Caki2 (cell line): Measurements from ENCODE around the gene HES5. TPM values are rescaled to one million over a fixed set of nuclear protein-coding genes. Genes with fewer than 3 reads are reported as not detected.
"Not testable (repeated sequence)": the region's sequence is repeated elsewhere in the genome, so short reads cannot be mapped to it uniquely, and the experiment has no call there.

ENCODE experiments used
- DNase-seq: peaks from one replicate; pipeline ENCODE4 v3.0.0-alpha.2; 2015; ENCODE audit warnings: low read depth
- in situ Hi-C: cut with HindIII; loops from 2 replicates; pipeline ENCODE4 v1.10.0; 2016; ENCODE audit warnings: low sequenced_read_pairs, low pct_unique_long_range_greater_than_20kb, mixed read lengths
- total RNA-seq: library from RNA; depleted of rRNA; stranded (reverse); fragments of >200 nt; shearing (Covaris generic); gene quantifications from 2 replicates; pipeline ENCODE4 v1.2.3, GENCODE V29; 2014; ENCODE audit warnings: low replicate concordance; rRNA removed

The HES5 gene, protein sequence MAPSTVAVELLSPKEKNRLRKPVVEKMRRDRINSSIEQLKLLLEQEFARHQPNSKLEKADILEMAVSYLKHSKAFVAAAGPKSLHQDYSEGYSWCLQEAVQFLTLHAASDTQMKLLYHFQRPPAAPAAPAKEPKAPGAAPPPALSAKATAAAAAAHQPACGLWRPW
- total RNA-seq = not detected in 2 replicates

DNA sequence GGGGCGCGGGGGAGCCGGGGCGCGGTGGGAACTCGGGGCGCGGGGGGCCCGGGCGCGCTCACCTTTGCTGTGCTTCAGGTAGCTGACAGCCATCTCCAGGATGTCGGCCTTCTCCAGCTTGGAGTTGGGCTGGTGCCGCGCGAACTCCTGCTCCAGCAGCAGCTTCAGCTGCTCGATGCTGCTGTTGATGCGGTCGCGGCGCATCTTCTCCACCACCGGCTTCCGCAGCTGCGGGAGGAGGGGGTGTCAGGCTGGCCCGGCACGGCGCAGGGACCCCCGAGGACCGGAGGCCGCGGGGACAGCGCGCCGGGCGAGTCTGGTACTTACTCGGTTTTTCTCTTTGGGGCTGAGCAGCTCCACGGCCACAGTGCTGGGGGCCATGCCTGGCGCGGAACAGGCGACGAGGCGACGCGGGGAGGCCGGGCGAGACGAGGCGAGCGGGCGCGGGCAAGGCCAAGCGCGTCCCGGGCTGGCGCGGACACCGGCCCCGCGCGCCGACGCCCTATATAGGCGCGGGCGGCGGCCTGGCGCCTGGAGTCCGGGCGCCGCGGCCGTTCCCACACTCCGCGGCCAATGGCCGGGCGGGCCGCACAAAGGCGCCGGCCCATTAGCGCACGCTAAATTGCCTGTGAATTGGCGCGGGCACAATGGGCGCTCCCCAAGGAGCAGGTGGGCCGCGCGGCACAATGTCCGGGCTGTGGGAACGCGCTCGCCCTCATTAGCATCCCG, at the start of gene HES5:
TSS of gene HES5 (minus strand) at position 480 of the 729 bp plus-strand sequence. CDS start at position 381, 99 bp downstream.
- DNase-seq = no peak
- in situ Hi-C loops = no loop called here

DNA sequence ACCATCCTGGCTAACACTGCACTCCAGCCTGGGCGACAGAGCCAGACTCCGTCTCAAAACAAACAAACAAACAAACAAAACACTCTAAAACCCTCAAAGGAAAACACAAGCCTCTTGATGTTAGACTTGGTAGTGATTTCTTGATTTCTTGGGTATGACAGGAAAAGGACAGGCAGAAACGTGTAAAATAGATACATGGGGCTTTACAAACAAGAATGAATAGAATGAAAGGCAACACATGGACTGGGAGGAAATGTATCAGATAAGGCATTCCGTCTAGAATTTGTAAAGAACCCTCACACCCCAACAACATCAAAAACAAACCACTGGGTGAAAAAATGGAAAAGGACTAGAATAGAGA, 48.7 kb upstream of the HES5 start:
- no peak for DNase-seq
- in situ Hi-C loops = no loop called here

DNA sequence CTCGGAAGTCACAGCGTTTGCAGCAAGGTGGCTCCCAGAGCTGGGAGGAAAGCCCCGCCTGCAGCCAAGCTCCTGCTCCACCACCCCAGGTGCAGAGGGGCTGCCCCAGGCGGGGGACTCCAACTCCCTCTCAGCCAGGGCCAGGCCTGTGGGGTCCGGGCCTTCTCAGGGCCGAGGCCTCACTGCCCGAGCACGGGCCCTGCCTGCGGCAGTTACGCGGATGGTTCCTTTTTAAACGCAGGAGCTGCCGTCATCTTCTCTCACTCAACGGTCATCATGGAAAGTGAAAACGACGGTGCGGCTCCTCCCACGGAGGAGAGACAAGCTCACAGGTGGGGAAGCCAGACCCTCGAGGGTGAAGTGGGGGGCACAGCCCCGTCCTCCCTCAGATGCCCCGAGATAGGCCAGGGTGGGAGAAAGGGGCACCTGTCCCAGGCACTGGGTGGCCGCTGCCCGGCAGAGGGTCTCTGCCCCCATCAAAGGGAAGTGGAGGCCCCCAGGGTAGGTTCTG, 47.6 kb upstream of the HES5 start:
- in situ Hi-C loops, DNase-seq: not testable (repeated sequence)

DNA sequence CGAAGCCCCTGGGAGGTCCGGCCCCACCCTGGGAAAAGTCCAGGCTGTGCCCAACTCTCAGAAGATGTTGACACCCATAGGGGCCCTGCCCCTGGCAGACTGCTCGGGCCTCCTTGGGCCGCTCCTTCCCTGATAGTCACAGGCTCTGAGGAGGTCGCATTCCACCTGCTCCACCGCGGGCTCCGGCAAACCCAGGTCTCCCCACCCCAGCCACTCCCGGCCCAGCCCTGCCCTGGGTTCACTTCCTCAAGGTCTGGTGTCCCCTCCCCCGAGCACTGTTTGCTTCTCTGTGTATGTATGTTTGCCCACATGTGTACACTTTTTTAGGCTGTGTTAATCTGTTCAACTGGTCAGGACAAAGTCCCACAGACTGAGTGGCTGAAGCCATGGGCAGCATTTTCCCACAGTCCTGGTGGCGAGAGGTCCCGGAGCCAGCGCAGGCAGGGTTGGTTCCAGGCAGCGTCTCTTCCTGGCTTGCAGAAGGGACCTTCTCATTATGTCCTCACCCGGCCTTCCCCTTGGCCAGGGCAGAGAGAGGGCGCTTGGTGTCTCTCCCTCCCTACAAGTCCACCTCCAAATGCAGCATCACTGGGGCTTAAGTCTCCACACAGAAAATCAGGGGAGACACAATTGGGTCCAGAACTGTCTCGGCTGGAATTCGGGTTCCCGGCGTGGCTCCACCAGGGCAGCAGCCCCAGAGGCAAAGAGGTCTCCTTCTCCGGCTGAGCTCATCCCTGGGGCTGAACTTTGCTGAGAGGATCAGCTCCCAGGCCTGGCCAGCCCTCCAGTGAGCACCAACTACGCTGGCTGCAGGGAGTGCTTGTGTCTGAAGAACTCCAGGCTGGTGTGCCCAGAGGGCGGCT, 46.0 kb upstream of the HES5 start:
- DNase-seq = no peak
- in situ Hi-C loops = no loop called here

DNA sequence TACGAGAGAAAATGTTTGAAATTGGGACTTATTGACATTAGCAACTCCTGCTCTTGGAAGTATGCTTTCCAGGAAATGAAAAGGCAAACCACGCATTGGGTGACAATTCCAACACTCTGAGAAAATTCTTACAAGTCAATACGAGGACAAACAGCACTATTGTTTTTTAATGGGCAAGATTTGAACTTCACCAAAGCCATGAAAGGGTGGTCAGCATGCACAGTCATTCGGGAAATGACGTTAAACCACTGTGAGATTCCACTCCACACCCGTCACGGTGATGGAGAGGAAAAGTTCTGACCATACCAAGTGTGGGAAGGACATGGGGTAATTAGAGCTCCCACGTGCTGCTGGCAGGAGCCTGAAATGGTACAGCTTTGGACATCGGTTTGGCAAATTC, 44.3 kb upstream of the HES5 start:
- DNase-seq = no peak
- in situ Hi-C loops = no loop called here

DNA sequence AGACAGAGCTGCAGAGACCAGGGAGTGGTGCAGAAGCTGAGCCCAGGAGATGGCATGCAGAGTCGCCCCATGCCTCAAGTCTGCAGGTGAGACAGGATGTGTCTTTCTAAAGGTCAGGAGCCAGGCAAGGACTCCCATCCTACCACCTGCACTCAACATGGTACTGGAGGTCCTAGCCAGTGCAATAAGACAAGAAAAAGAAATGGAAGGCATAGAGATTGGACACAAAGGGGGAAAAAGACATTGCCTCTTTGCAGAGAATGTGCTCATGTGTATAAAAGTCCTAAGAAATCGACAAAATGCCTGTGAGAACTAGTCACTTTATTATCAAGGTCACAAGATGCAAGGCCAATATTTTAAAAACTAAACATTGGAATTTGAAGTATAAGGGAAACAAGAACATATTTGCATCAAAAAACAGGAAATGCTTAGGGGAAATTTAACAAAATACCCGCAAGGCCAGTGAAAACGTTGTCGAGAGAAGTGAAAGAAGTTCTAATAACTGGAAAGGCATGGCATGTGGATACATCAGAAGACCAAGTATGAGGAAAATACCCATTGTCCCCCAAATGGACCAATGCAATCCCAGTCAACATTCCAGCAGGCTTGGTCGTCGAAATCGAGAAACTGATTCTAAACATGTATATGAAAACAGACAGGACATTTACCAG, 43.3 kb upstream of the HES5 start:
- in situ Hi-C loops = no loop called here
- DNase-seq = no peak

DNA sequence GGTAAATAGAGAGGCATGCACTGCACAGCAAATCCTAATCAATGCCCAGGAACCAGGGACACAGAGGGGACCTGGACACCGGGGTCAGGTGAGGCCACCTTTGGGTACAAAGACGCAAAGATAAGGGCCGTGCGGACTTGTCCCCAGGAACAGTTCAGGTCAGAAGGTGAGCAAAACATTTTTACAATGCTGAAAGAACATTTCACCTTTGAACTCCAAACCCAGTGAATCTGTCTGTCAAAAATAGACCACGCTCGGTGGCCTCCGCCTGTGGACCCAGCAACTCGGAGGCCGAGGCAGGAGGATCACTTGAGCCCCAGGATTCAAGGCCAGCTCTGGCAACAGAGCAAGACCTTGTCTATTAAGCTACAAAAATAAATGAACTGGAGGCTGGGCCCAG, 41.3 kb upstream of the HES5 start:
- in situ Hi-C loops = no loop called here
- no peak for DNase-seq

DNA sequence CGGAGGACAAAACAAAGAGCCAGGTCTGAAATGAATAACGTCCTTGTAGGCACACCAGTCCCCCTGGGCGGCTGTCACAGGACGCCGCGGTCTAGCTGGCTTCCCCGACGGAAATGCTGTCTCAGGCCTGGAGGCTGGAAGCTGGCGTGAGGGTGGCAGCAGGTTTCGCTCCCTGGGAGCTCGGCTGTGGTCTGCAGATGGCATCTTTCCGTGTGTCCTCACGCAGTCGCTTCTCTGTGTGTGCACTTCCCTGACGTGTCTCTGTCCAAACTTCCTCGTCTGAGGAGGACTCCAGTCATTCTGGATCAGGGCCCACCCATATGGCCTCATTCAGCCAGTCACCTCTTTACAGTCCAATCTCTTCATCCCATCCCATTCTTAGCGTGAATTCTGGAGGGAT, 40.3 kb upstream of the HES5 start:
- in situ Hi-C loops = no loop called here
- DNase-seq = no peak

DNA sequence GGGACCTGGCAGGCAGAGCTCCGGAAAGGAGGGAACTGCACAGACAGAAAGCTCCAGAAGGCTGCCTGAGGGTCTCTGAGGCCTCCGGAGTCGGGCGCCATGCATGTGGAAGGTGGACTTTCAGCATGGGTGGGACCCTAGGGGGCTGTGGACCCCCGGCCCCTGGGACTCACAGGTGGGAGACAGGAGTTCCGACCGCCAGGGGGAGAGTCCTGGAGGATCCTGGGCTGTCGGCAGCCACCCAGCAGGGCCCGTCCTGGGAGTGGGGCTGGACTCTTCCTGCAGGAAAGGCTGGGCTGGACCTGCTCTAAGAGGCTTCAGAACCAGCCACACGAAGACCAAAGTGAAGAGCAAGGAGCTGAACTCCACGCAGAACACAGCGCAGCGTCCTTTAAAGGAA, 39.6 kb upstream of the HES5 start:
- in situ Hi-C loops = not testable (repeated sequence)

DNA sequence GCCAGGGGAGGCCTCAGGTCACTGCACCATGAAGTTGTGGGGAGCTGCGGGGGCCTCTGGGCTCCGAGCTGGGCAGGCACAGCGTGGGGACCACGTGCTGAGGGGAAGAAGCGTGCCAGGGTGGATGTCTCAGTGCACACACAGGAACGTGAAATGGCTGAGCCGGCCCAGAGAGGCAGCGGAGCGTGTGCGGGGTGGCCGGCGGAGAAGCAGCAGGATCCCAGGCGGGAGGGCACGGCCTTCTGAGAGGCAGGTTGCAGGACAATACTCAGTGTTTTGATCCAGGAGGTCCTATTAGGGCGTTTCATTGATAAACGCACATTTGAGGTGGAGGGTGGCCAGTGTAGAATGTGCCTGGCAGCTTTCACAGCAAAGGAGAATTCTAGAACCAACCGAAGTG, 39.0 kb upstream of the HES5 start:
- in situ Hi-C loops = no loop called here
- DNase-seq = no peak

More for the DNA sequence above, 39.6 kb upstream of the HES5 start:
- not testable (repeated sequence) for DNase-seq

DNA sequence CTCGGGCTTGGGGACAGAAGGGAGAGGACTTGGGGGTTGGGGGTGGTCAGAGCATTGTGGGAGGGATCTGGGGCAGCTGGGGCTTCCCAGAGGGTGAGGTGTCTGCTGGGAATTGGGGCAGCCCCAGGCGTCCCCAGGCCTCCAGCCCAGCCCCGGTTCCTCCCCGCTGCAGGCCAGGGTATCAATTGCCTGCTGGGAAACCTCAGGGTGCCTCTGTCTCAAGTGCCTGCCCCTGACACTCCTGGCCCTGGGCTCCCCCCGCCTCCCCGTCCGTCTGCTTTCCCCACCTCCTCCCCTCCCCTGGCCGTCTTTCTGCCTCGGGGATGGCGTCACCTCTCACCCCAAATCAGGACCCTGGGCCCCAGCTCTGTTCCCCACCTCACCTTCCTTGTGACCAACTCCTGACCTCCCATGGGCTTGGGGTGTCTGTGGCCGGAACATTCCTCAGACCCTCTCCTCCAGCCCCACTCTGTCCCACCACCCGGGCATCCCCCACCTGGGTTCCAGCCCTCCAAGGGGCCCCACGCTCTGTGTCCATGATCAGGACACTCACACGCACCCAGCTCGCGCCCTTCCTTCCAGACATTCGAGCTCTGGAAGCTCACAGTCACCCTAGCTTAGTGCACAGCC, 38.2 kb upstream of the HES5 start:
- DNase-seq, in situ Hi-C loops: not testable (repeated sequence)

DNA sequence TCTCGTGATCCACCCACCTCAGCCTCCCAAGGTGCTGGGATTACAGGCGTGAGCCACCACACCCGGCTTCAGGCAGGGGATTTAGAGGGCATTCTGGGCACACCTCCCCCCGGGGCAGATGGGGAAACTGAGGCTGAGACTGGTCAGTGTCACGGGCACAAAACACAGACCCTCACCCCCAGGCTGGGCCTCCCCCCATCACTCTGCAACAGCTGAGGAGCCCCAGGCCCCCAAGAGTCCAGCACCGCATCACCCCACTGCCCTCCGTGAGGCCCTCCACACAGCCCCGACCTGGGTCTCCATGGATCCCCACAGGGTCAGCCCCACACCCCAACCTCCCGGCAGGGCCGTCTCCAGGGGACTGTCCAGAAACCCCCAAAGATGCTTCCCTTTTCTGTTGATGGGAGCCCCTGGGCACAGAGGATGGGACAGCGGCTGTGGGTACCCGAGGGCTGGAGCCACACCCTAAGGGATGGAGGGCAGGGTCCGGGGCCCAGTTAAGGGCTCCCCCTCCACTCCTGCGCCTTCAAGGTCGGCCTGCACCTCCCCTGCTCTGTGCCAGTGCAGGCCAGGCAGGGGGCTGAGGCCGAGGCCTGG, 37.1 kb upstream of the HES5 start:
- DNase-seq = no peak
- in situ Hi-C loops = no loop called here

DNA sequence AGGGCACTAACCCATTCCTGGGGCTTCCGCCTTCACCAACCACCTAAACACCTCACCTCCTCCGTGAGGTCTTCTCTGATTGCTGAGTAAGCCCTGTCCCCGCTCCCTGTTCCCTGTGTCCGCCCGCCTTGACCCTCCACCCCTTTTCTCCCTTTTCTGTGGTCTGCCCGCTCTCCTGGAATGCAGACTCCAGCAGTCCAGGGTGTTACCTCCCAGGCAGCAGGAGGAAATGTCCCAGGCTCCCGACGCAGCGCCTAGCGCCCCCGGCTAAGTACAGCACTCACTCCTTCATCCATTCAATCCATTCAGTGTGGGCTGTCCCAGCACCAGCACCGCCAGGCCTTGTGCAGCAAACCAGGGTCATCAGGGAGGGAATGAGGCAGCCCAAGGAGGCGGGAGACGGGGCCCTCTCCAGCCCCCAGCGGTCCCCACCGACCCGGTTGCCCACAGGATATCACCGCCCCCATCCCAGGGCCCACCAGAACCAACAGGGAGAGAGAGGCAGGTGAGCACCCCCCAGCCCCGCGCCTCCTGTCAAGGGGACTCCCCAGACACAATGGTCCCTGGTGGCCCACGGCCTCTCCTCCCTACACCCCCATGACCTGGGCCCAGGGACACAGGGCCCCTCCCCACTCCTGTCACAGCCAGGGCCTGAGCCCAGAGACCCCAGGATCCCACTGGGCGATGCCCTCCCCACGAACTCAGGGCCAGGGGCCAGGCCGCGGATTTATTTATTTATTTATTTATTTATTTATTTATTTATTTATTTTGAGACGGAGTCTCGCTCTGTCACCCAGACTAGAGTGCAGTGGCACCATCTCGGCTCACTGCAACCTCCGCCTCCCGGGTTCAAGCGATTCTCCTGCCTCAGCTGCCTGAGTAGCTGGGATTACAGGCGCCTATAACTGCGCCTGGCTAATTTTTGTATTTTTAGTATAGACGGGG, 36.3 kb upstream of the HES5 start:
- in situ Hi-C loops = no loop called here
- DNase-seq = no peak

DNA sequence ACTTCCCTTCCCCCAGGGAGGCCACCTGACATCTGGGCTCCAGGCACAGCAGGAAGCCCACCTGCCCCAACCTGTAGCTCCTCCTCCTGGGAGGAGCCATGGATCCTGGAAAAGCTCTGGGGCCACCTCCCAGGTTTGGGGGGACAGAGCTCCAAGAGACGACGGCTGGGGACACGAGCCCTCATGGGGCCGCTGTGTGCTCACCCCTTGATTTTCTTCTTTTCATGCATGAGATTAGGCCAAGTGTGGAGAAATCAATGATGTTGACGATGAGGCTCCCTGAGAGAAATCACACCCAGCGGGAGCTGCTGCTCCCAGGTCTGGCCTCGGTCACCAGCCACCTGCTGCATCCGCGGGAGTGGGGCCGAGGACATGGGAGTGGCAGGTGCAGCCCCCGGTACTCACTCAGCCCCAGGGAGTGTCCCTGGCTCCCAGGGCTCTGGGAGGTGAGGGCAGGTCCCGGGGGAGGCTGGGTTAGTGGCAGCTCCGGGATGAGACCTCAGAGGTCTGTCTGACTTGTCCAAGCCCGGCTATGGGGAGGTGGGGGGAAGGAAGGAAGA, 34.8 kb upstream of the HES5 start:
- in situ Hi-C loops = no loop called here
- no peak for DNase-seq

DNA sequence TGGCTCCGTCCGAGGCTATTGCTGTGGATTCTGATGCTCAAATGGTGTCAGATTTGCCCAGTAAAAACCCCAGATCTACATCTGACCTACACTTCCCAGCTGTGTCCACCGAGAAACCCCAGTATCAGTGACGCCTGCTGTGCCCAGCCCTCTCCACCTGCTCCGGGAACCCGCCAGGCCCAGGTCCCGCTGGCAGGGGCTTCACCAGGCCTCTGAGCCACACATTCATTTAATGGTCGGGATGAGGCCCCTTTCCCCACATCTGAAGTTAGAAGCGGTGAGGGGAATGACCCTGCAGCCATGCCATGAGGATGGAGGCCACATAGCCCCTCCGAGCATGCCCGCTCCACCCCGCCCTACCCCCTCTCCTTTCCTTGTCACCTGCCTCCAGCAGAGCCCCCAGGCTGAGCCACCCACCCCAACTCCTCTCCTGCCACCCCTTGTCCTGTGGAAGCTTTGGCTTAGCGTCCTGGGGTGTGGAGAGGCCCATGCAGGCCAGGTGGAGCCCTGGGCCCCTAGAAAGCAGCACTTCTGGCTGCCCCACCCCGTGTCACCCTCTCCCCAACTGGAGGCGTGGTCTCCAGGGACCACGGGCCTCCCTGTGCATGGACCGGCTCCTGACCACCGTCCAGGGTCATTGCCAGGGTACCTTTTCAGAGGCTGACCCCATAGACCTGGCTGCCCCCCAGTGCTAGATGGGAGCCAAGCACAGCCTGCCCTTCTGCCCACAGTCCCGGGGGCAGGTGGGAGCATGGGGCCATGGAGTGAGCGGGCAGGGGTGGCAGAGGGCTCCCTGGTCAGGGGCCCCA, 34.1 kb upstream of the HES5 start:
- DNase-seq = no peak
- in situ Hi-C loops = no loop called here

DNA sequence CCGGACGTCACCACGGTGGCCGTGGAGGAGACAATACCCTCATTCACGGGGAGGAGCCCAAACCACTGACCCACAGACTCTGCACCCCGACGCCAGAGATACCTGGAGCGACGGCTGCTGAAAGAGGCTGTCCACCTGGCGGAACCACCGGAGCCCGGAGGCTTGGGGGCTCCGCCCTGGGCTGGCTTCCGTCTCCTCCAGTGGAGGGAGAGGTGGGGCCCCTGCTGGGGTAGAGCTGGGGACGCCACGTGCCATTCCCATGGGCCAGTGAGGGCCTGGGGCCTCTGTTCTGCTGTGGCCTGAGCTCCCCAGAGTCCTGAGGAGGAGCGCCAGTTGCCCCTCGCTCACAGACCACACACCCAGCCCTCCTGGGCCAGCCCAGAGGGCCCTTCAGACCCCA, 33.1 kb upstream of the HES5 start:
- in situ Hi-C loops = no loop called here
- DNase-seq = no peak
